Stimulated activated naive CD8-positive, alpha-beta T cell treated with anti-CD3 and anti-CD28 coated beads, Interleukin-15, amount 100 ng/mL, for 72 hours (primary cell): ENCODE data around the gene ZC3HAV1.
A peak's percentile ranks its signal among the peaks of the same experiment; 100 is the strongest.
"Not testable (repeated sequence)": the region's sequence is repeated elsewhere in the genome, so short reads cannot be mapped to it uniquely, and the experiment has no call there.

Source experiments
- ATAC-seq: fragments of 150-1000 bp; cut with Tn5 transposase; 2 replicates; pipeline ENCODE4 v1.10.0; 2021; ENCODE audit warnings: mild to moderate bottlenecking, moderate library complexity
- DNase-seq, 2 donors: peaks; one replicate each; pipeline ENCODE4 v3.0.0; 2021 to 2022
- H3K27ac Mint-ChIP-seq, 2 donors: one replicate each; pipeline ENCODE4 v1.8.0; 2022; ENCODE audit warnings: mild to moderate bottlenecking in 2 of 2, mixed read lengths in 2 of 2, moderate library complexity in 2 of 2
- H3K27me3 Mint-ChIP-seq: one replicate; pipeline ENCODE4 v1.8.0; 2022; ENCODE audit warnings: mixed read lengths
- H3K4me1 Mint-ChIP-seq: one replicate; pipeline ENCODE4 v1.8.0; 2022; ENCODE audit warnings: mild to moderate bottlenecking, mixed read lengths
- H3K4me3 Mint-ChIP-seq, 2 donors: one replicate each; pipeline ENCODE4 v1.8.0; 2022; ENCODE audit warnings: mild to moderate bottlenecking in 2 of 2, mixed read lengths in 2 of 2, moderate library complexity in 1 of 2
- H3K9me3 Mint-ChIP-seq, 2 donors: one replicate each; pipeline ENCODE4 v1.8.0; 2022; ENCODE audit warnings: mixed read lengths in 2 of 2

The ZC3HAV1 gene

GRCh38 chr7:139109188-139109982, at the start of gene ZC3HAV1:
Gene ZC3HAV1, minus strand, starts transcription at chr7:139109720. Its CDS starts 389 bp downstream, at chr7:139109331.
- Mint-ChIP-seq H3K9me3 (peaks cover 6 to 8% of the 10 kb centered on the region in 2 donors), H3K27ac (peak within 1 kb of the TSS; percentile 88 to 90), H3K4me3 (peak within 1 kb of the TSS; percentile 87 to 99), H3K27me3 (no peaks in the 10 kb centered on the region), H3K4me1 (peaks cover 27% of the 10 kb centered on the region)
- DNase-seq (peak; percentile 87 to 90), ATAC-seq (peak; percentile 87)

- peak; percentile 71 for ATAC-seq
- H3K27ac Mint-ChIP-seq = no peak overlapping the region
- no peaks in the 10 kb centered on the region for H3K27me3 Mint-ChIP-seq
- no peak overlapping the region for H3K4me3 Mint-ChIP-seq
- H3K9me3 Mint-ChIP-seq = no peaks in the 10 kb centered on the region
- peaks cover 12% of the 10 kb centered on the region for H3K4me1 Mint-ChIP-seq
- no peak for DNase-seq
Observed at GRCh38 chr7:139153832-139154231, 44.3 kb upstream of the ZC3HAV1 start.

GRCh38 chr7:139152149-139152548, 42.6 kb upstream of the ZC3HAV1 start:
- no peak for ATAC-seq
- H3K4me3 Mint-ChIP-seq = no peak overlapping the region
- H3K27ac Mint-ChIP-seq = no peak overlapping the region
- no peaks in the 10 kb centered on the region for H3K9me3 Mint-ChIP-seq
- H3K27me3 Mint-ChIP-seq = no peaks in the 10 kb centered on the region
- H3K4me1 Mint-ChIP-seq = peaks cover 12% of the 10 kb centered on the region
- no peak for DNase-seq

- Mint-ChIP-seq H3K27me3 (no peaks in the 10 kb centered on the region), H3K4me3 (no peak overlapping the region), H3K9me3 (no peaks in the 10 kb centered on the region), H3K4me1 (peaks cover 7% of the 10 kb centered on the region), H3K27ac (no peak overlapping the region)
- ATAC-seq (no peak), DNase-seq (no peak)
Observed at GRCh38 chr7:139139150-139139549, 29.6 kb upstream of the ZC3HAV1 start.

- Mint-ChIP-seq H3K27me3 (no peaks in the 10 kb centered on the region), H3K27ac (peak overlapping the region; percentile 91 to 94), H3K4me3 (peak overlapping the region; percentile 88 to 90), H3K9me3 (no peaks in the 10 kb centered on the region), H3K4me1 (peaks cover 30% of the 10 kb centered on the region)
- DNase-seq = peak; percentile 90
- ATAC-seq = peak; percentile 99
Observed at GRCh38 chr7:139133335-139134139, 24.0 kb upstream of the ZC3HAV1 start.

- H3K4me1 Mint-ChIP-seq = peaks cover 31% of the 10 kb centered on the region
- DNase-seq = no peak
- no peaks in the 10 kb centered on the region for H3K9me3 Mint-ChIP-seq
- no peak for ATAC-seq
- no peaks in the 10 kb centered on the region for H3K27me3 Mint-ChIP-seq
- peak overlapping the region; percentile 88 to 90 for H3K4me3 Mint-ChIP-seq
- H3K27ac Mint-ChIP-seq = peak overlapping the region; percentile 91 to 94
Observed at GRCh38 chr7:139132887-139133286, 23.4 kb upstream of the ZC3HAV1 start.

GRCh38 chr7:139131601-139132041, 22.1 kb upstream of the ZC3HAV1 start:
- no peaks in the 10 kb centered on the region for H3K27me3 Mint-ChIP-seq
- ATAC-seq (no peak), DNase-seq (no peak)
- H3K4me3 Mint-ChIP-seq = no peak overlapping the region
- H3K9me3 Mint-ChIP-seq = no peaks in the 10 kb centered on the region
- no peak overlapping the region for H3K27ac Mint-ChIP-seq
- H3K4me1 Mint-ChIP-seq = peaks cover 44% of the 10 kb centered on the region

- not testable (repeated sequence) for DNase-seq, ATAC-seq, H3K9me3 Mint-ChIP-seq, H3K4me3 Mint-ChIP-seq, H3K27ac Mint-ChIP-seq, H3K27me3 Mint-ChIP-seq
- H3K4me1 Mint-ChIP-seq = peaks cover 56% of the 10 kb centered on the region
Observed at GRCh38 chr7:139129814-139130213, 20.3 kb upstream of the ZC3HAV1 start.

GRCh38 chr7:139127648-139128047, 18.1 kb upstream of the ZC3HAV1 start:
- no peak overlapping the region for H3K4me3 Mint-ChIP-seq
- H3K4me1 Mint-ChIP-seq = peaks cover 51% of the 10 kb centered on the region
- DNase-seq (no peak), ATAC-seq (peak; percentile 46)
- H3K27me3 Mint-ChIP-seq = no peaks in the 10 kb centered on the region
- no peak overlapping the region for H3K27ac Mint-ChIP-seq
- H3K9me3 Mint-ChIP-seq = no peaks in the 10 kb centered on the region

- H3K27ac Mint-ChIP-seq = no peak overlapping the region
Observed at GRCh38 chr7:139125657-139126056, 16.1 kb upstream of the ZC3HAV1 start.

GRCh38 chr7:139124995-139125394, 15.5 kb upstream of the ZC3HAV1 start:
- not testable (repeated sequence) for ATAC-seq, H3K27me3 Mint-ChIP-seq, H3K9me3 Mint-ChIP-seq, H3K4me3 Mint-ChIP-seq
- Mint-ChIP-seq H3K27ac (peak overlapping the region in 1 of 2 donors; percentile 34), H3K4me1 (peaks cover 43% of the 10 kb centered on the region)
- DNase-seq = peak in 1 of 2 donors; percentile 26

More at GRCh38 chr7:139125657-139126056, 16.1 kb upstream of the ZC3HAV1 start:
- H3K4me1 Mint-ChIP-seq = peaks cover 43% of the 10 kb centered on the region
- no peaks in the 10 kb centered on the region for H3K9me3 Mint-ChIP-seq
- no peak overlapping the region for H3K4me3 Mint-ChIP-seq
- ATAC-seq (no peak), DNase-seq (no peak)
- no peaks in the 10 kb centered on the region for H3K27me3 Mint-ChIP-seq

- DNase-seq = peak in 1 of 2 donors; percentile 28
- H3K4me3 Mint-ChIP-seq = peak overlapping the region in 1 of 2 donors; percentile 30
- H3K27ac Mint-ChIP-seq = peak overlapping the region; percentile 4 to 34
- ATAC-seq = peak; percentile 86
- no peaks in the 10 kb centered on the region for H3K27me3 Mint-ChIP-seq
- peaks cover 48% of the 10 kb centered on the region for H3K4me1 Mint-ChIP-seq
- no peaks in the 10 kb centered on the region for H3K9me3 Mint-ChIP-seq
Observed at GRCh38 chr7:139124084-139124914, 14.8 kb upstream of the ZC3HAV1 start.

GRCh38 chr7:139119486-139119849, 9.9 kb upstream of the ZC3HAV1 start:
- DNase-seq (no peak), ATAC-seq (no peak)
- Mint-ChIP-seq H3K4me1 (peaks cover 39% of the 10 kb centered on the region), H3K27me3 (no peaks in the 10 kb centered on the region), H3K9me3 (no peaks in the 10 kb centered on the region), H3K27ac (peak overlapping the region in 1 of 2 donors; percentile 31), H3K4me3 (peak overlapping the region; percentile 76 to 77)

- DNase-seq (peak in 1 of 2 donors; percentile 57), ATAC-seq (peak; percentile 82)
Observed at GRCh38 chr7:139118805-139119485, 9.4 kb upstream of the ZC3HAV1 start.

More at GRCh38 chr7:139118805-139119485, 9.4 kb upstream of the ZC3HAV1 start:
- peak overlapping the region; percentile 4 to 94 for H3K27ac Mint-ChIP-seq
- no peaks in the 10 kb centered on the region for H3K27me3 Mint-ChIP-seq
- peak overlapping the region; percentile 76 to 77 for H3K4me3 Mint-ChIP-seq
- H3K9me3 Mint-ChIP-seq = no peaks in the 10 kb centered on the region
- peaks cover 34% of the 10 kb centered on the region for H3K4me1 Mint-ChIP-seq
